Measurements from ENCODE around the gene NSFL1C. TPM values are rescaled to one million over a fixed set of nuclear protein-coding genes. Genes with fewer than 3 reads are reported as not detected.

NSFL1C gene
- total and polyA plus RNA-seq, 4 experiments from 2014 or later = 57.5 to 105 (median 71.6) TPM

GRCh38 chr20:1426231-1426849 is 40.3 kb downstream of the NSFL1C start:
- H3K4me3 ChIP-seq (ENCODE audit: low read length in 2 of 2) = no peak overlapping the region
- H3K4me1 Mint-ChIP-seq = peaks cover 6 to 9% (median 6%) of the 10 kb centered on the region in 4 donors
- POLR2A ChIA-PET (ENCODE audit: partially characterized antibody) = no interaction called here
- H3K27ac Mint-ChIP-seq = peak overlapping the region in 1 of 7 donors; percentile 18
- peaks cover 0 to 2% of the 10 kb centered on the region in 2 donors for H3K36me3 Mint-ChIP-seq
- H3K4me3 Mint-ChIP-seq = no peak overlapping the region
- H3K27me3 ChIP-seq (ENCODE audit: insufficient read depth, low read length) = no peaks in the 10 kb centered on the region
- no peak overlapping the region for H3K27ac ChIP-seq (ENCODE audit: low read depth, low read length)
- no peaks in the 10 kb centered on the region for H3K9me3 ChIP-seq (ENCODE audit: control insufficient read depth in 1 of 2, low read length in 2 of 2)
- DNase-seq = no peak
- no peaks in the 10 kb centered on the region for H3K36me3 ChIP-seq (ENCODE audit: insufficient read depth, low read length)
- H3K4me1 ChIP-seq (ENCODE audit: insufficient read depth, low read length) = no peaks in the 10 kb centered on the region
- intact Hi-C loops (cut with micrococcal nuclease) = no loop called here
- peaks cover 0 to 11% (median 4%) of the 10 kb centered on the region in 8 donors for H3K9me3 Mint-ChIP-seq
- CTCF ChIA-PET (ENCODE audit: partially characterized antibody) = interaction anchor here (3.1 kb wide), 1 partner anchor 12 kb away, joined by 13 read pairs; no protein-coding TSS in a partner anchor
- H3K27me3 Mint-ChIP-seq = peaks cover 0 to 6% of the 10 kb centered on the region in 2 donors

DNA sequence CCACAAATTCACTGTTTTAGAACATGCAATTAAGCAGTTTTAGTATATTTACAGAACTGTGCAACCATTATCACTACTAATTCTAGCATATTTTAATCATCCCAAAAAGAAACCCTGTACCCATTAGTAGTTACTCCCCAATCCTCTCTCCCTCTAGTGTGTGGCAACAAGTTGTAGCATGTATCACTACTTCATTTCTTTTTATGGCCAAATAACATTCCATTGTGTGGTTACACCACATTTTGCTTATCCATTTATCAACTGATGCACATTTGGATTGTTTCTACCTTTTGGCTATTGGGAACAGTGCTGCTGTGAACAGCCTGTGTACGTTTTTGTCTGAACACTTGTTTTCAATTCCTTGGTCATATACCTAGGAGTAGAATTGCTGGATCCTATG is 42.3 kb downstream of the NSFL1C start:
- H3K4me1 Mint-ChIP-seq = peaks cover 6 to 9% (median 6%) of the 10 kb centered on the region in 4 donors
- ChIA-PET POLR2A (ENCODE audit: partially characterized antibody) (no interaction called here), CTCF (ENCODE audit: partially characterized antibody) (interaction anchor here (1.1 kb wide), 1 partner anchor 11 kb away, joined by 3 read pairs; no protein-coding TSS in a partner anchor)
- DNase-seq = no peak
- Histone ChIP-seq H3K4me3 (ENCODE audit: low read length in 2 of 2) (no peak overlapping the region), H3K36me3 (ENCODE audit: insufficient read depth, low read length) (no peaks in the 10 kb centered on the region), H3K27me3 (ENCODE audit: insufficient read depth, low read length) (no peaks in the 10 kb centered on the region), H3K4me1 (ENCODE audit: insufficient read depth, low read length) (no peaks in the 10 kb centered on the region), H3K9me3 (ENCODE audit: control insufficient read depth in 1 of 2, low read length in 2 of 2) (peaks cover 0 to 4% of the 10 kb centered on the region in 2 donors), H3K27ac (ENCODE audit: low read depth, low read length) (no peak overlapping the region)
- peaks cover 0 to 30% (median 22%) of the 10 kb centered on the region in 8 donors for H3K9me3 Mint-ChIP-seq
- peaks cover 0 to 2% of the 10 kb centered on the region in 2 donors for H3K36me3 Mint-ChIP-seq
- H3K4me3 Mint-ChIP-seq = no peak overlapping the region
- peak overlapping the region in 1 of 7 donors; percentile 49 for H3K27ac Mint-ChIP-seq
- H3K27me3 Mint-ChIP-seq = peaks cover 0 to 2% of the 10 kb centered on the region in 2 donors
- intact Hi-C loops (cut with micrococcal nuclease) = no loop called here

GRCh38 chr20:1423625-1424106 is 43.0 kb downstream of the NSFL1C start:
- intact Hi-C loops (cut with micrococcal nuclease) = no loop called here
- ChIA-PET POLR2A (ENCODE audit: partially characterized antibody) (no interaction called here), CTCF (ENCODE audit: partially characterized antibody) (no interaction called here)
- H3K4me3 Mint-ChIP-seq = no peak overlapping the region
- no peaks in the 10 kb centered on the region for H3K27me3 ChIP-seq (ENCODE audit: insufficient read depth, low read length)
- no peaks in the 10 kb centered on the region for H3K36me3 ChIP-seq (ENCODE audit: insufficient read depth, low read length)
- peaks cover 3 to 37% (median 28%) of the 10 kb centered on the region in 8 donors for H3K9me3 Mint-ChIP-seq
- H3K36me3 Mint-ChIP-seq = peaks cover 4 to 6% of the 10 kb centered on the region in 2 donors
- DNase-seq = peak in 4 of 5 donors; percentile 18 to 56 (median 20)
- H3K9me3 ChIP-seq (ENCODE audit: control insufficient read depth in 1 of 2, low read length in 2 of 2) = peaks cover 0 to 4% of the 10 kb centered on the region in 2 donors
- H3K27ac Mint-ChIP-seq = no peak overlapping the region
- no peak overlapping the region for H3K27ac ChIP-seq (ENCODE audit: low read depth, low read length)
- H3K27me3 Mint-ChIP-seq = peaks cover 2% of the 10 kb centered on the region in 2 donors
- no peaks in the 10 kb centered on the region for H3K4me1 ChIP-seq (ENCODE audit: insufficient read depth, low read length)
- H3K4me3 ChIP-seq (ENCODE audit: low read length in 2 of 2) = no peak overlapping the region
- H3K4me1 Mint-ChIP-seq = peaks cover 6 to 9% (median 6%) of the 10 kb centered on the region in 4 donors

DNA sequence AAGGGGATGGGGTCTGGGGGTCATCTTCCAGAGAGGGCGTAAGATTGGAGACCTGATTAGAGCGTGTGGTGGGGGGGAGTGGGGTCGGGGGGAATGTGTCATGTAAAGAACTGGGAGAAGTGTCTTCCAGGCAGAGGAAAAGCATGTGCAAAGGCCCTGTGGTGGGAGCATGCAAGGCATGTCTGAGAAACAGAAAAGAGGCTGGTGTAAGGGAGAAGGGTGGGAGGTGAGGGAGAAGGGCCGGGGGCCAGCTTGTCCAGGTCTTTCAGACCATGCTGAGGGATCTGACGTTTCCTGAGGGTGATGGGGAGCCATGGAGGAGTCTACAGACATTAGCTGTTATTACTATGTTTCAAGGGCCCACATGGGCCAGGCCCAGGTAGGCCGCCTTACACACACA is 43.4 kb downstream of the NSFL1C start:
- H3K4me3 Mint-ChIP-seq = no peak overlapping the region
- intact Hi-C loops (cut with micrococcal nuclease) = no loop called here
- peaks cover 2% of the 10 kb centered on the region in 2 donors for H3K27me3 Mint-ChIP-seq
- CTCF ChIA-PET (ENCODE audit: partially characterized antibody) = no interaction called here
- Histone ChIP-seq H3K4me1 (ENCODE audit: insufficient read depth, low read length) (no peaks in the 10 kb centered on the region), H3K27me3 (ENCODE audit: insufficient read depth, low read length) (no peaks in the 10 kb centered on the region), H3K36me3 (ENCODE audit: insufficient read depth, low read length) (no peaks in the 10 kb centered on the region), H3K4me3 (ENCODE audit: low read length in 2 of 2) (no peak overlapping the region), H3K9me3 (ENCODE audit: control insufficient read depth in 1 of 2, low read length in 2 of 2) (peaks cover 0 to 4% of the 10 kb centered on the region in 2 donors), H3K27ac (ENCODE audit: low read depth, low read length) (no peak overlapping the region)
- peak overlapping the region in 1 of 7 donors; percentile 54 for H3K27ac Mint-ChIP-seq
- POLR2A ChIA-PET (ENCODE audit: partially characterized antibody) = no interaction called here
- H3K4me1 Mint-ChIP-seq = peaks cover 6 to 9% (median 6%) of the 10 kb centered on the region in 4 donors
- peaks cover 3 to 41% (median 32%) of the 10 kb centered on the region in 8 donors for H3K9me3 Mint-ChIP-seq
- H3K36me3 Mint-ChIP-seq = peaks cover 4 to 7% of the 10 kb centered on the region in 2 donors
- DNase-seq = no peak

- Histone ChIP-seq H3K27me3 (ENCODE audit: insufficient read depth, low read length) (no peaks in the 10 kb centered on the region), H3K9me3 (ENCODE audit: control insufficient read depth in 1 of 2, low read length in 2 of 2) (peaks cover 0 to 4% of the 10 kb centered on the region in 2 donors), H3K27ac (ENCODE audit: low read depth, low read length) (no peak overlapping the region), H3K36me3 (ENCODE audit: insufficient read depth, low read length) (no peaks in the 10 kb centered on the region), H3K4me3 (ENCODE audit: low read length in 2 of 2) (no peak overlapping the region), H3K4me1 (ENCODE audit: insufficient read depth, low read length) (no peaks in the 10 kb centered on the region)
- Mint-ChIP-seq H3K4me1 (peaks cover 6 to 9% (median 6%) of the 10 kb centered on the region in 4 donors), H3K4me3 (peak overlapping the region in 1 of 8 donors; percentile 5), H3K27ac (peak overlapping the region in 1 of 7 donors; percentile 54), H3K27me3 (peaks cover 2% of the 10 kb centered on the region in 2 donors), H3K36me3 (peaks cover 4 to 7% of the 10 kb centered on the region in 2 donors), H3K9me3 (peaks cover 3 to 46% (median 33%) of the 10 kb centered on the region in 8 donors)
- DNase-seq = no peak
- ChIA-PET CTCF (ENCODE audit: partially characterized antibody) (no interaction called here), POLR2A (ENCODE audit: partially characterized antibody) (no interaction called here)
- intact Hi-C loops (cut with micrococcal nuclease) = no loop called here
Observed at GRCh38 chr20:1422753-1423152, 43.9 kb downstream of the NSFL1C start.

- Mint-ChIP-seq H3K36me3 (peaks cover 4 to 9% of the 10 kb centered on the region in 2 donors), H3K4me1 (peaks cover 4 to 9% (median 6%) of the 10 kb centered on the region in 4 donors), H3K27ac (no peak overlapping the region), H3K4me3 (no peak overlapping the region), H3K27me3 (peaks cover 2% of the 10 kb centered on the region in 2 donors), H3K9me3 (peaks cover 3 to 49% (median 34%) of the 10 kb centered on the region in 8 donors)
- Histone ChIP-seq H3K27me3 (ENCODE audit: insufficient read depth, low read length) (no peaks in the 10 kb centered on the region), H3K4me3 (ENCODE audit: low read length in 2 of 2) (no peak overlapping the region), H3K4me1 (ENCODE audit: insufficient read depth, low read length) (no peaks in the 10 kb centered on the region), H3K27ac (ENCODE audit: low read depth, low read length) (no peak overlapping the region), H3K36me3 (ENCODE audit: insufficient read depth, low read length) (no peaks in the 10 kb centered on the region), H3K9me3 (ENCODE audit: control insufficient read depth in 1 of 2, low read length in 2 of 2) (peaks cover 0 to 4% of the 10 kb centered on the region in 2 donors)
- CTCF ChIA-PET (ENCODE audit: partially characterized antibody) = no interaction called here
- DNase-seq = no peak
- intact Hi-C loops (cut with micrococcal nuclease) = no loop called here
- POLR2A ChIA-PET (ENCODE audit: partially characterized antibody) = interaction anchor here (0.6 kb wide), 1 partner anchor 46 kb away, joined by 3 read pairs; no protein-coding TSS in a partner anchor
Observed at GRCh38 chr20:1420066-1420465, 46.6 kb downstream of the NSFL1C start.

GRCh38 chr20:1418350-1418749 is 48.3 kb downstream of the NSFL1C start:
- H3K36me3 Mint-ChIP-seq = peaks cover 4 to 9% of the 10 kb centered on the region in 2 donors
- no peak overlapping the region for H3K27ac ChIP-seq (ENCODE audit: low read depth, low read length)
- peaks cover 4 to 6% (median 5%) of the 10 kb centered on the region in 4 donors for H3K4me1 Mint-ChIP-seq
- H3K4me3 ChIP-seq (ENCODE audit: low read length in 2 of 2) = no peak overlapping the region
- peaks cover 2% of the 10 kb centered on the region in 2 donors for H3K27me3 Mint-ChIP-seq
- no peaks in the 10 kb centered on the region for H3K27me3 ChIP-seq (ENCODE audit: insufficient read depth, low read length)
- no peak for DNase-seq
- H3K9me3 Mint-ChIP-seq = peaks cover 3 to 49% (median 34%) of the 10 kb centered on the region in 8 donors
- no peak overlapping the region for H3K27ac Mint-ChIP-seq
- POLR2A ChIA-PET (ENCODE audit: partially characterized antibody) = no interaction called here
- H3K36me3 ChIP-seq (ENCODE audit: insufficient read depth, low read length) = no peaks in the 10 kb centered on the region
- intact Hi-C loops (cut with micrococcal nuclease) = no loop called here
- peaks cover 0 to 4% of the 10 kb centered on the region in 2 donors for H3K9me3 ChIP-seq (ENCODE audit: control insufficient read depth in 1 of 2, low read length in 2 of 2)
- no peaks in the 10 kb centered on the region for H3K4me1 ChIP-seq (ENCODE audit: insufficient read depth, low read length)
- CTCF ChIA-PET (ENCODE audit: partially characterized antibody) = no interaction called here
- H3K4me3 Mint-ChIP-seq = no peak overlapping the region
